Panc1 (cell line): Measurements from ENCODE around the gene GNAI3. TPM values are rescaled to one million over a fixed set of nuclear protein-coding genes. Genes with fewer than 3 reads are reported as not detected.

Experiments
- ATAC-seq: fragments of 200-7000 bp; cut with Tn5 transposase; 2 replicates; pipeline ENCODE4 v1.9.1; 2020; ENCODE audit warnings: mild to moderate bottlenecking, moderate library complexity
- BruUV-seq: library from RNA; stranded (reverse); fragments of 400-500 nt; replicated peaks from 2 replicates; lab custom pipeline; 2021; lab: Mats Ljungman, UMichigan
- CTCF ChIA-PET: fragments of 300-600 bp; sonication (Branson Sonifier 250); formaldehyde crosslinking; loops from one replicate; lab custom pipeline; 2022; ENCODE audit warnings: antibody characterized with exemption; lab: Charles Lee
- POLR2A ChIA-PET: fragments of 300-600 bp; sonication (Branson Sonifier 250); formaldehyde crosslinking; loops from one replicate; lab custom pipeline; 2022; ENCODE audit warnings: antibody characterized with exemption; lab: Charles Lee
- DNase-seq: peaks from one replicate; pipeline ENCODE4 v3.0.0-alpha.2; 2010; ENCODE audit warnings: low read depth, low spot score
- H3K27ac ChIP-seq: 2 replicates; pipeline ENCODE4 v1.5.1; 2011; ENCODE audit warnings: mild to moderate bottlenecking, low read length, inconsistent platforms
- H3K27me3 ChIP-seq: fragments of 200-500 bp; sonication (Bioruptor generic); 2 replicates; pipeline ENCODE4 v1.6.0; 2014; ENCODE audit warnings: low read length, inconsistent platforms; ENCODE audit not compliant: control insufficient read depth, insufficient read depth
- H3K36me3 ChIP-seq: fragments of 200-500 bp; sonication (Bioruptor generic); 2 replicates; pipeline ENCODE4 v1.5.1; 2014; ENCODE audit warnings: inconsistent platforms, mild to moderate bottlenecking, low read length, moderate library complexity; ENCODE audit not compliant: control insufficient read depth, insufficient read depth
- H3K4me1 ChIP-seq: 2 replicates; pipeline ENCODE4 v1.5.1; 2011; ENCODE audit warnings: inconsistent platforms, mild to moderate bottlenecking, low read length, moderate library complexity; ENCODE audit not compliant: control insufficient read depth, insufficient read depth
- H3K4me3 ChIP-seq, 2 experiments: 2 replicates each; pipeline ENCODE4 v1.5.1; 2011 to 2012; ENCODE audit warnings: low read depth in 2 of 2, low read length in 2 of 2, mild to moderate bottlenecking in 2 of 2, inconsistent platforms in 1 of 2, moderate library complexity in 1 of 2
- H3K9me3 ChIP-seq: fragments of 200-500 bp; sonication (Bioruptor generic); 2 replicates; pipeline ENCODE4 v1.5.1; 2014; ENCODE audit warnings: low read depth, mild to moderate bottlenecking, inconsistent platforms, low read length, moderate library complexity; ENCODE audit not compliant: control insufficient read depth, insufficient read depth
- POLR2AphosphoS5 ChIP-seq: IDR thresholded peaks from 2 replicates; pipeline ENCODE4 v1.6.1; 2012; ENCODE audit warnings: mild to moderate bottlenecking, low read depth, low read length, moderate library complexity
- SIN3A ChIP-seq: IDR thresholded peaks from 2 replicates; pipeline ENCODE4 v1.6.1; 2012; ENCODE audit warnings: low read depth, mild to moderate bottlenecking, low read length, moderate library complexity, borderline replicate concordance; ENCODE audit not compliant: insufficient read depth
- TCF7L2 ChIP-seq: IDR thresholded peaks from 2 replicates; pipeline ENCODE4 v1.6.1; 2011; ENCODE audit warnings: mild to moderate bottlenecking, low read depth, low read length, inconsistent platforms
- in situ Hi-C: cut with HindIII; loops from 2 replicates; pipeline ENCODE4 v1.10.0; 2016; ENCODE audit warnings: low sequenced_read_pairs, low pct_unique_long_range_greater_than_20kb
- intact Hi-C: fragments of 100-400 bp; cut with micrococcal nuclease; formaldehyde crosslinking; loops from one replicate; pipeline ENCODE4 v1.10.0; 2022; ENCODE audit not compliant: unreplicated experiment
- total RNA-seq: library from RNA; stranded (reverse); gene quantifications from one replicate; pipeline ENCODE4 v1.2.1, GENCODE V29; 2021; ENCODE audit not compliant: unreplicated experiment
- TF ChIP-seq, protein P1 (sequence below), 2 experiments: IDR thresholded peaks; 2 replicates each; pipeline ENCODE4 v1.6.1; 2011 to 2012; ENCODE audit warnings: low read depth in 2 of 2, control low read depth in 1 of 2, low read length in 1 of 2, mild to moderate bottlenecking in 1 of 2, moderate library complexity in 1 of 2; ENCODE audit not compliant: insufficient read depth in 1 of 2
- TF ChIP-seq, protein P2 (sequence below): fragments of 450-650 bp; IDR thresholded peaks from 2 replicates; pipeline ENCODE4 v1.5.1; 2017; ENCODE audit warnings: mild to moderate bottlenecking

The GNAI3 gene
- total RNA-seq, 1 experiment from 2014 or later = 6.4 TPM

DNA sequence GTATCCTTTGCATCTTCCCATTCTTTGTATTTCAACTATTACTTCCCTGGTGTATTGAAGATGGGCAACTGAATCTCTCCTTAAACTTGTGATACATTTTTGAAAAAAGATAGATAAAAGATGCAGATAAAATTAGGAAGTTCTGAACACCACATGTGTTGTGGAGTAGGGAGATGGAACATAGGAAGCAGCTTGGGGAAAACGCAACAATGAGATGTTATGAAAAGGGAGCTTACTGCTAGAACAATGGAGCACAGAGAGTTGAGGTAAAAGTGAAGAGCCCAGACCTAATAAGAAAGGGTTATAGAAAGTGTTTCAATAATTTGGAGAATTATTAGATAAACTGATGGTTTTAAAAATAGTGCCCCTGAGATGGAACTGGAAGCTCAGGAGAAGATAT lies 20.9 kb downstream of the GNAI3 start:
- BruUV-seq = no TSS peak
- in situ Hi-C loops = no loop called here
- no peaks in the 10 kb centered on the region for H3K36me3 ChIP-seq
- CTCF ChIA-PET = interaction anchor here (1.0 kb wide), 1 partner anchor 61 kb away, joined by 6 read pairs; no protein-coding TSS in a partner anchor
- no peaks in the 10 kb centered on the region for H3K9me3 ChIP-seq
- intact Hi-C loops = no loop called here
- TF ChIP-seq POLR2AphosphoS5 = no peak
- no peak for TF ChIP-seq SIN3A
- ATAC-seq (no peak), DNase-seq (no peak)
- no peaks in the 10 kb centered on the region for H3K27me3 ChIP-seq
- POLR2A ChIA-PET = no interaction called here
- peaks cover 3% of the 10 kb centered on the region; the same call in 1 of the 2 replicates for H3K4me1 ChIP-seq
- H3K4me3 ChIP-seq = no peak overlapping the region
- H3K27ac ChIP-seq = no peak overlapping the region

DNA sequence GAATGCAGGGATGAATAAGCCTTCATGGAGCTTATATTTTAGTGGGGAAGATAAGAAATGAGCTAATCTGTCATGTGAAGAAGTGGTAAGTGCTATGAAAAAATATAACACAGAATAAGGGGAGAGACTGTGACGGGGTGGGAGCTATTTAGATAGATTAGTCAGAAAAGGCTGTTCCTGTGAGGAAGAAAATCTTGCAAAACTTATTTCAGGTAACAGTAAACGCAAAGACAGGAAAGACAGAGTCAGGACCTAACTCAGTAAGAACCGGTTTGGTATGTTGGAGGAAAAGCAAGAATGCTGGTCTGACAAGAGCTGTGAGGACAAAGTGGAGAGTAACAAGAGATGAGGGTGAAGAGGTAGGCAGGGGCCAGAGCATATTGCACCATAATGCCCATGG lies 22.0 kb downstream of the GNAI3 start:
- ATAC-seq (no peak), DNase-seq (no peak)
- H3K4me3 ChIP-seq = no peak overlapping the region
- intact Hi-C loops (no loop called here), in situ Hi-C loops (no loop called here)
- POLR2A ChIA-PET = no interaction called here
- H3K27ac ChIP-seq = no peak overlapping the region
- no peak for TF ChIP-seq TCF7L2
- no peak for TF ChIP-seq SIN3A
- TF ChIP-seq, protein P1, sequence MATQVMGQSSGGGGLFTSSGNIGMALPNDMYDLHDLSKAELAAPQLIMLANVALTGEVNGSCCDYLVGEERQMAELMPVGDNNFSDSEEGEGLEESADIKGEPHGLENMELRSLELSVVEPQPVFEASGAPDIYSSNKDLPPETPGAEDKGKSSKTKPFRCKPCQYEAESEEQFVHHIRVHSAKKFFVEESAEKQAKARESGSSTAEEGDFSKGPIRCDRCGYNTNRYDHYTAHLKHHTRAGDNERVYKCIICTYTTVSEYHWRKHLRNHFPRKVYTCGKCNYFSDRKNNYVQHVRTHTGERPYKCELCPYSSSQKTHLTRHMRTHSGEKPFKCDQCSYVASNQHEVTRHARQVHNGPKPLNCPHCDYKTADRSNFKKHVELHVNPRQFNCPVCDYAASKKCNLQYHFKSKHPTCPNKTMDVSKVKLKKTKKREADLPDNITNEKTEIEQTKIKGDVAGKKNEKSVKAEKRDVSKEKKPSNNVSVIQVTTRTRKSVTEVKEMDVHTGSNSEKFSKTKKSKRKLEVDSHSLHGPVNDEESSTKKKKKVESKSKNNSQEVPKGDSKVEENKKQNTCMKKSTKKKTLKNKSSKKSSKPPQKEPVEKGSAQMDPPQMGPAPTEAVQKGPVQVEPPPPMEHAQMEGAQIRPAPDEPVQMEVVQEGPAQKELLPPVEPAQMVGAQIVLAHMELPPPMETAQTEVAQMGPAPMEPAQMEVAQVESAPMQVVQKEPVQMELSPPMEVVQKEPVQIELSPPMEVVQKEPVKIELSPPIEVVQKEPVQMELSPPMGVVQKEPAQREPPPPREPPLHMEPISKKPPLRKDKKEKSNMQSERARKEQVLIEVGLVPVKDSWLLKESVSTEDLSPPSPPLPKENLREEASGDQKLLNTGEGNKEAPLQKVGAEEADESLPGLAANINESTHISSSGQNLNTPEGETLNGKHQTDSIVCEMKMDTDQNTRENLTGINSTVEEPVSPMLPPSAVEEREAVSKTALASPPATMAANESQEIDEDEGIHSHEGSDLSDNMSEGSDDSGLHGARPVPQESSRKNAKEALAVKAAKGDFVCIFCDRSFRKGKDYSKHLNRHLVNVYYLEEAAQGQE (IDR thresholded peaks at IDR 0.05; ENCODE audit: insufficient read depth in 1 of 2, low read depth in 2 of 2, low read length in 1 of 2) = no peak
- TF ChIP-seq, protein P2, sequence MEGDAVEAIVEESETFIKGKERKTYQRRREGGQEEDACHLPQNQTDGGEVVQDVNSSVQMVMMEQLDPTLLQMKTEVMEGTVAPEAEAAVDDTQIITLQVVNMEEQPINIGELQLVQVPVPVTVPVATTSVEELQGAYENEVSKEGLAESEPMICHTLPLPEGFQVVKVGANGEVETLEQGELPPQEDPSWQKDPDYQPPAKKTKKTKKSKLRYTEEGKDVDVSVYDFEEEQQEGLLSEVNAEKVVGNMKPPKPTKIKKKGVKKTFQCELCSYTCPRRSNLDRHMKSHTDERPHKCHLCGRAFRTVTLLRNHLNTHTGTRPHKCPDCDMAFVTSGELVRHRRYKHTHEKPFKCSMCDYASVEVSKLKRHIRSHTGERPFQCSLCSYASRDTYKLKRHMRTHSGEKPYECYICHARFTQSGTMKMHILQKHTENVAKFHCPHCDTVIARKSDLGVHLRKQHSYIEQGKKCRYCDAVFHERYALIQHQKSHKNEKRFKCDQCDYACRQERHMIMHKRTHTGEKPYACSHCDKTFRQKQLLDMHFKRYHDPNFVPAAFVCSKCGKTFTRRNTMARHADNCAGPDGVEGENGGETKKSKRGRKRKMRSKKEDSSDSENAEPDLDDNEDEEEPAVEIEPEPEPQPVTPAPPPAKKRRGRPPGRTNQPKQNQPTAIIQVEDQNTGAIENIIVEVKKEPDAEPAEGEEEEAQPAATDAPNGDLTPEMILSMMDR = no peak
- no peak for TF ChIP-seq POLR2AphosphoS5
- BruUV-seq = no TSS peak
- H3K4me1 ChIP-seq = peaks cover 1% of the 10 kb centered on the region; the same call in 1 of the 2 replicates
- CTCF ChIA-PET = no interaction called here
- H3K27me3 ChIP-seq = no peaks in the 10 kb centered on the region
- H3K9me3 ChIP-seq = no peaks in the 10 kb centered on the region
- H3K36me3 ChIP-seq = no peaks in the 10 kb centered on the region

DNA sequence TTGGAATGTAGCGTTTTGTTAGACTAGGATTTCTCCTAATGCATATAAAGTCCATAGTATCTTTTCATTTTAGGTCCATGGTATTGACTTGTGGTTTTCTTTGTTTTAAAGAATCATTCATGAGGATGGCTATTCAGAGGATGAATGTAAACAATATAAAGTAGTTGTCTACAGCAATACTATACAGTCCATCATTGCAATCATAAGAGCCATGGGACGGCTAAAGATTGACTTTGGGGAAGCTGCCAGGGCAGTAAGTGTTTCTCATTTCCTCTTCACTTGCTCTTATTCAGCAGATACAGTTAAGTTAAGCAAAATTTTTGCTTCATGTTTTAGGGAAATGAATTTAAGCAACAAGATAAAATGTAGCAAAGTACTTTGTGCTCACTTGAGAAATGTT lies 25.4 kb downstream of the GNAI3 start:
- in situ Hi-C loops (no loop called here), intact Hi-C loops (no loop called here)
- Histone ChIP-seq H3K27ac (no peak overlapping the region), H3K4me1 (no peaks in the 10 kb centered on the region), H3K27me3 (no peaks in the 10 kb centered on the region), H3K4me3 (no peak overlapping the region), H3K9me3 (no peaks in the 10 kb centered on the region), H3K36me3 (no peaks in the 10 kb centered on the region; the same call in 1 of the 2 replicates)
- CTCF ChIA-PET = no interaction called here
- ATAC-seq (no peak), DNase-seq (no peak)
- BruUV-seq = no TSS peak
- POLR2A ChIA-PET = no interaction called here
- TF ChIP-seq SIN3A (no peak), TCF7L2 (no peak), POLR2AphosphoS5 (no peak)
- TF ChIP-seq, protein P2 = no peak
- TF ChIP-seq, protein P1 (IDR thresholded peaks at IDR 0.05; ENCODE audit: insufficient read depth in 1 of 2, low read depth in 2 of 2, low read length in 1 of 2) = no peak
